ENCODE results near the gene S100A7A.

DNA sequence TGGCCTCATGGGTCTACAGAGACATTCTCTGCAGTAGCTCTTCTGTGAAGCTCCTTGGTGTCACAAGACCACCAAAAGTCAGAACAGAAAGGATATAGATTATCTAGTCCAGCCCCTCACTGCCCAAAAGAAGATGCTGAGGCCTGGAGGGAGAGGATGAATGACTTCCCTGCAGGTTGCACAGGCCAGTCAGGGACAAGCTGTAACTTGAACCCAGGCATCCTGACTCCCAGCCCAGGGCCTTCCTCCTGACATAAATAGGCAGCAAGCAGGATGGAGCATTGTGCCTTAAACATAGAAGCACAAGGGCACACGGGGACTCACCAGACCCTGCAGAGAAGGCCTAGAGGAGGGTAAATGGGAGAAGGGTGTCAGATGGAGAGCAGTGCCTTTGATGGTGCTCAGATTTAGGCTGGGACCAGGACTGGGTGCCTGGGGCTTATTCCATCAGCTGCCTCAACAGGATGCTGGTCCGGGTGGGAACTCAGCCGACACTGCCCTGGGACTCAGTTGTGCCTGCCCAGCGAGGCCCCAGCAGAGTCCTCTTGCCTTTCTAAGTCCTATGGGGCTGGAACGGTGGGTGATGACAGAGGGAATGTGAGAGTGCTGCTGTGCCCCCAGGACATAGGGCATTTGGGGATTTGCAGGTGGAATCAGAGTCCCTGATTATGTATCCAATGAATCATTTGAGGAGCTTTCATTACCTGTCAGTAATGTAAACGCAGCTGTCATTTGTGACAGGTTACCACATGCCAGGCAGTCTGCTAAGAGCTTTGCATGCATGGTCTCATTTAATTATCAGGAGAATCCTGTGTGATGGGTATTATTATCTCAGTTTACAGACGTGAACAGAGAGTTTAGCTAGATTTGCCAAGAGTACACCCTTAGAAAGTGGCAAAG lies 13.2 kb downstream of the S100A7A start:
- TF ChIP-seq CTCF (IDR thresholded peaks at IDR 0.05) (no peak), POLR2A (IDR thresholded peaks at IDR 0.05) (no peak)

Data from body of pancreas (tissue), 4 donors.